ENCODE data around the gene TMEM131.

GRCh38 chr2:97738179-97739019 lies 257.3 kb downstream of the TMEM131 start:
- TF ChIP-seq CTCF (IDR thresholded peaks at IDR 0.05) (no peak), EP300 (IDR thresholded peaks at IDR 0.05) (no peak), POLR2A (IDR thresholded peaks at IDR 0.05) (no peak)
